ENCODE measurements around the gene FNDC3B. TPM values are rescaled to one million over a fixed set of nuclear protein-coding genes. Genes with fewer than 3 reads are reported as not detected.

Gene FNDC3B
- total and polyA plus RNA-seq, 4 donors, result 13.3 to 175 (median 100) TPM

GRCh38 chr3:172112078-172112733 lies 72.8 kb downstream of the FNDC3B start:
- H3K9me3 ChIP-seq (ENCODE audit: control insufficient read depth in 4 of 4, insufficient read depth in 3 of 4, low read length in 3 of 4), result no peaks in the 10 kb centered on the region
- DNase-seq (no peak), ATAC-seq (ENCODE audit: insufficient read depth, low FRiP score) (no peak)
- no peak overlapping the region for H3K4me3 ChIP-seq
- WGBS, 2 donors, result 86 to 94% methylated on average over 9 of the region's 9 CpGs
- H3K4me1 ChIP-seq (ENCODE audit: control insufficient read depth in 5 of 5, insufficient read depth in 5 of 5, low read length in 5 of 5), result peaks cover 0 to 8% (median 5%) of the 10 kb centered on the region in 5 donors
- no peak overlapping the region for H3K9ac ChIP-seq (ENCODE audit: insufficient read depth in 1 of 2, low read length in 2 of 2)
- no peak for TF ChIP-seq CTCF (IDR thresholded peaks at IDR 0.05; ENCODE audit: control extremely low read depth, extremely low read depth)
- no peaks in the 10 kb centered on the region for H3K27me3 ChIP-seq (ENCODE audit: control insufficient read depth in 3 of 3, insufficient read depth in 3 of 3, low read length in 2 of 3)
- peaks cover 8 to 16% (median 14%) of the 10 kb centered on the region in 4 donors for H3K36me3 ChIP-seq (ENCODE audit: control insufficient read depth in 4 of 4, insufficient read depth in 4 of 4, low read length in 4 of 4)
- no peak overlapping the region for H3K27ac ChIP-seq (ENCODE audit: low read depth in 1 of 2, low read length in 1 of 2)

GRCh38 chr3:172112734-172113120 lies 73.3 kb downstream of the FNDC3B start:
- Histone ChIP-seq H3K36me3 (ENCODE audit: control insufficient read depth in 4 of 4, insufficient read depth in 4 of 4, low read length in 4 of 4) (peaks cover 8 to 16% (median 14%) of the 10 kb centered on the region in 4 donors), H3K9ac (ENCODE audit: insufficient read depth in 1 of 2, low read length in 2 of 2) (no peak overlapping the region), H3K4me3 (no peak overlapping the region), H3K4me1 (ENCODE audit: control insufficient read depth in 5 of 5, insufficient read depth in 5 of 5, low read length in 5 of 5) (peaks cover under 1 to 8% (median 4%) of the 10 kb centered on the region in 5 donors), H3K9me3 (ENCODE audit: control insufficient read depth in 4 of 4, insufficient read depth in 3 of 4, low read length in 3 of 4) (no peaks in the 10 kb centered on the region), H3K27ac (ENCODE audit: low read depth in 1 of 2, low read length in 1 of 2) (no peak overlapping the region), H3K27me3 (ENCODE audit: control insufficient read depth in 3 of 3, insufficient read depth in 3 of 3, low read length in 2 of 3) (no peaks in the 10 kb centered on the region)
- ATAC-seq (ENCODE audit: insufficient read depth, low FRiP score) (no peak), DNase-seq (no peak)
- WGBS, 2 donors, result 89% methylated on average over 5 of the region's 5 CpGs
- TF ChIP-seq CTCF (IDR thresholded peaks at IDR 0.05; ENCODE audit: control extremely low read depth, extremely low read depth), result no peak

GRCh38 chr3:172113710-172114109 lies 74.3 kb downstream of the FNDC3B start:
- Histone ChIP-seq H3K4me3 (no peak overlapping the region), H3K27me3 (ENCODE audit: control insufficient read depth in 3 of 3, insufficient read depth in 3 of 3, low read length in 2 of 3) (no peaks in the 10 kb centered on the region), H3K9ac (ENCODE audit: insufficient read depth in 1 of 2, low read length in 2 of 2) (no peak overlapping the region), H3K4me1 (ENCODE audit: control insufficient read depth in 5 of 5, insufficient read depth in 5 of 5, low read length in 5 of 5) (peaks cover 2 to 13% (median 6%) of the 10 kb centered on the region in 5 donors), H3K27ac (ENCODE audit: low read depth in 1 of 2, low read length in 1 of 2) (no peak overlapping the region), H3K9me3 (ENCODE audit: control insufficient read depth in 4 of 4, insufficient read depth in 3 of 4, low read length in 3 of 4) (no peaks in the 10 kb centered on the region), H3K36me3 (ENCODE audit: control insufficient read depth in 4 of 4, insufficient read depth in 4 of 4, low read length in 4 of 4) (peaks cover 11 to 17% (median 14%) of the 10 kb centered on the region in 4 donors)
- DNase-seq (no peak), ATAC-seq (ENCODE audit: insufficient read depth, low FRiP score) (no peak)
- no peak for TF ChIP-seq CTCF (IDR thresholded peaks at IDR 0.05; ENCODE audit: control extremely low read depth, extremely low read depth)
- WGBS, 2 donors, result 79 to 89% methylated on average over 5 of the region's 5 CpGs

Measured in lung (tissue), 12 donors.